Measurements from ENCODE around the gene SLC25A29. TPM values are rescaled to one million over a fixed set of nuclear protein-coding genes. Genes with fewer than 3 reads are reported as not detected.

SLC25A29 gene
- total RNA-seq, 2 donors from 2014 or later: 21.9 to 27.8 TPM

GRCh38 chr14:100268591-100269207, 37.5 kb downstream of the SLC25A29 start:
- DNase-seq: no peak
- peak; percentile 80 for ATAC-seq
- intact Hi-C loops (cut with DNase I, micrococcal nuclease): no loop called here

GRCh38 chr14:100267990-100268389, 38.3 kb downstream of the SLC25A29 start:
- DNase-seq (no peak), ATAC-seq (peak; percentile 11)
- intact Hi-C loops (cut with DNase I, micrococcal nuclease): no loop called here

GRCh38 chr14:100263141-100263540, 43.1 kb downstream of the SLC25A29 start:
- no peak for DNase-seq
- intact Hi-C loops (cut with DNase I, micrococcal nuclease): no loop called here

GRCh38 chr14:100262545-100262944, 43.7 kb downstream of the SLC25A29 start:
- intact Hi-C loops (cut with DNase I, micrococcal nuclease): no loop called here
- ATAC-seq: no peak
- no peak for DNase-seq

More at GRCh38 chr14:100263141-100263540, 43.1 kb downstream of the SLC25A29 start:
- no peak for ATAC-seq

GRCh38 chr14:100261621-100262020, 44.6 kb downstream of the SLC25A29 start:
- DNase-seq: no peak
- no peak for ATAC-seq
- intact Hi-C loops (cut with DNase I, micrococcal nuclease): no loop called here

- intact Hi-C loops (cut with DNase I, micrococcal nuclease): no loop called here
- ATAC-seq: no peak
- DNase-seq: no peak
Observed at GRCh38 chr14:100256339-100256895, 49.8 kb downstream of the SLC25A29 start.

GRCh38 chr14:100252684-100253083, 53.6 kb downstream of the SLC25A29 start:
- intact Hi-C loops (cut with DNase I, micrococcal nuclease): no loop called here
- DNase-seq: no peak
- ATAC-seq: no peak

GRCh38 chr14:100250732-100251465, 55.3 kb downstream of the SLC25A29 start:
- ATAC-seq (peak; percentile 57), DNase-seq (no peak)
- intact Hi-C loops (cut with DNase I, micrococcal nuclease): no loop called here

- intact Hi-C loops (cut with DNase I, micrococcal nuclease): no loop called here
- no peak for DNase-seq
- ATAC-seq: peak; percentile 75
Observed at GRCh38 chr14:100246809-100247428, 59.3 kb downstream of the SLC25A29 start.

- ATAC-seq (no peak), DNase-seq (no peak)
- intact Hi-C loops (cut with DNase I, micrococcal nuclease): no loop called here
Observed at GRCh38 chr14:100243020-100243419, 63.2 kb downstream of the SLC25A29 start.

GRCh38 chr14:100241279-100241678, 65.0 kb downstream of the SLC25A29 start:
- intact Hi-C loops (cut with DNase I, micrococcal nuclease): no loop called here
- no peak for ATAC-seq

More at GRCh38 chr14:100241279-100241678, 65.0 kb downstream of the SLC25A29 start:
- no peak for DNase-seq

Small RNA genes within 50 kb of the gene (microRNA-seq; reads per million reads assigned to microRNA genes)
- gene MIR345 (165 to 214 reads per million in 2 donors), gene MIR6764 (0 to 0.53 reads per million in 2 donors)

Other genes with a start within 250 kb of the SLC25A29 start
- gene EVL, start 241.0 kb downstream of the SLC25A29 start, total RNA-seq: 10 to 100 TPM in 1 of 2 donors, 1 to 10 TPM in 1; 9.7 to 25.0 TPM
- gene DEGS2, start 146.8 kb downstream of the SLC25A29 start, total RNA-seq: 10 to 100 TPM; 25.0 to 36.9 TPM
- 10 to 100 TPM; 57.4 to 70.1 TPM for gene YY1, start 67.3 kb downstream of the SLC25A29 start, total RNA-seq
- gene SLC25A47, start 16.9 kb upstream of the SLC25A29 start, total RNA-seq: under 1 TPM in 1 of 2 donors, not detected in 1; 0.28 TPM
- gene WDR25, start 70.0 kb upstream of the SLC25A29 start, total RNA-seq: 1 to 10 TPM; 8.4 to 9.9 TPM

Data from left colon (tissue), 2 donors.